Measurements from ENCODE around the gene PNPLA6.
A peak's percentile ranks its signal among the peaks of the same experiment; 100 is the strongest.

Gene PNPLA6

DNA sequence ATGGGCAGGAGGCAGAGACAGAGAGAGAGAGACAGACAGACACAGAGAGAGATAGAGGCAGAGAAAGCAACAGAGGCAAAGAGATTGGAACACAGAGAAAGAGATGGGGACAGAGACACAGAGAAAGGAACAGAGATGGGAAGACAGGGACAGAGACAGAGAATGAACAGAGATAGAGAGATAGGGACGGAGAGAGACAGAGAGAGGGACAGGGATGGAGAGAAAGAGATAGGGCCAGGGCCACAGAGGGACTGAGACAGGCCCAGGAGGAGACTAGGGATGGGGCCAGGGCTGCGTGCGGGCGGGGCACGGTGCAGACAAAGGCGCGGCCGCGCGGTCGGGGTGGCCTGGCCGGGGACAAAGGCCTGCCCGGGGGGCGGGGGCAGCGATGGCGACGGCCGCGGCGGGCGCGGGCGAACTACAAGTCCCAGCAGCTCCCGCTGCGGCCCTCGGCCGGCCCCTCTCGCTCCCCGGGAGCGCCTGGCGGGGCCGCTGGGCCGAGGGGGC lies 19.8 kb upstream of the PNPLA6 start, which contains the start of gene ZNF358:
ZNF358 (plus strand) TSS at position 459 of the 507 bp plus-strand sequence. CDS start 3,140 bp downstream, outside the sequence.
- DNase-seq (ENCODE audit: low spot score): peak; percentile 93

DNA sequence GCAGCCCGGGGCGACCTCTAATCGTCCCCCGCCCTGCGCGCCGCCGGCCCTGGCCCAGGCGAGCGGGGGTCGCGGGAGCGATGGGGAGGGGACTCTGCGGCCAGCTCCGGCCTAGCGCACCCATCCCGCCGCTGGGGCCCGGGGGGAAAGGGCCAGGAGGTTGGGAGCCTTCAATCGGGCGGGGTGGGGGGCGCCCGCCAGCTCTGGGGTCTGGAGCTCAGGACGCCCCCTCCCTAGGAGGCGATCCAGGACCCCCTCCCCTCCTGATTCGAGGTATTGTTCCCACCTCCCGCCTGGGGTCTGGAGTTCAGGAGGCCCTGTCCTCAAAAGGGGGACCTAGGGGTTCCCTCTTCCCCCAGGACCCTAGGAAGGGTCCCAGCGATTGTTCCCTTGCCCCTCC lies 19.2 kb upstream of the PNPLA6 start:
- DNase-seq (ENCODE audit: low spot score): no peak

DNA sequence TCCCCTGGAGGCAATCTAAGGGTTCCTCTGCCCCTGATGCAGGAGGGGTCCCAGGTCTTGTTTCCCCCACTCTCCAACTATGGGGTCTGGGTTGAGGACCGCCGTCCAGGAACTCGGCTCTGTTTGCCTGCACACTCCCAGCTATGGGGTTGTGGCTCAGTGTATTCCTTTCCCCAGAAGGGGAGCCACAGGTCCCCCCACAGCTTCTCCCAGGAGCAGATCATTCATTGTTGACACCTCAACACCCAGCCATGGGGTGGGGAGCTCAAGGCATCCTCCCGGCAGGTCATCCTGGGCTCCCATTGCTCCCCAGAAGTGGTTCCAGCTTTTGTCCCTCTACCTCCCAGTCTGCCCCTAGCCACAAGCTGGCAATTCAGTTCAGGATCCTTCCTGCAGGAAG lies 18.6 kb upstream of the PNPLA6 start:
- no peak for DNase-seq (ENCODE audit: low spot score)

DNA sequence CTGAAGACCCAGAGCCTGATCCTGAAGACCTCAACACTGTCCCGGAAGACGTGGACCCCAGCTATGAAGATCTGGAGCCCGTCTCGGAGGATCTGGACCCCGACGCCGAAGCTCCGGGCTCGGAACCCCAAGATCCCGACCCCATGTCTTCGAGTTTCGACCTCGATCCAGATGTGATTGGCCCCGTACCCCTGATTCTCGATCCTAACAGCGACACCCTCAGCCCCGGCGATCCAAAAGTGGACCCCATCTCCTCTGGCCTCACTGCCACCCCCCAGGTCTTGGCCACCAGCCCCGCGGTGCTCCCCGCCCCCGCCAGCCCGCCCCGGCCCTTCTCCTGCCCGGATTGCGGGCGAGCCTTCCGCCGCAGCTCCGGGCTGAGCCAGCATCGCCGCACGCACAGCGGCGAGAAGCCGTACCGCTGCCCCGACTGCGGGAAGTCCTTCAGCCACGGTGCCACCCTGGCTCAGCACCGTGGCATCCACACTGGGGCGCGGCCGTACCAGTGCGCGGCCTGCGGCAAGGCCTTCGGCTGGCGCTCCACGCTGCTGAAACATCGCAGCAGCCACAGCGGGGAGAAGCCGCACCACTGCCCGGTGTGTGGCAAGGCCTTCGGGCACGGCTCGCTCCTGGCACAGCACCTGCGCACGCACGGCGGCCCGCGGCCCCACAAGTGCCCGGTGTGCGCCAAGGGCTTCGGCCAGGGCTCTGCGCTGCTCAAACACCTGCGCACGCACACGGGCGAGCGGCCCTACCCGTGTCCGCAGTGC lies 16.0 kb upstream of the PNPLA6 start:
- no peak for DNase-seq (ENCODE audit: low spot score)

DNA sequence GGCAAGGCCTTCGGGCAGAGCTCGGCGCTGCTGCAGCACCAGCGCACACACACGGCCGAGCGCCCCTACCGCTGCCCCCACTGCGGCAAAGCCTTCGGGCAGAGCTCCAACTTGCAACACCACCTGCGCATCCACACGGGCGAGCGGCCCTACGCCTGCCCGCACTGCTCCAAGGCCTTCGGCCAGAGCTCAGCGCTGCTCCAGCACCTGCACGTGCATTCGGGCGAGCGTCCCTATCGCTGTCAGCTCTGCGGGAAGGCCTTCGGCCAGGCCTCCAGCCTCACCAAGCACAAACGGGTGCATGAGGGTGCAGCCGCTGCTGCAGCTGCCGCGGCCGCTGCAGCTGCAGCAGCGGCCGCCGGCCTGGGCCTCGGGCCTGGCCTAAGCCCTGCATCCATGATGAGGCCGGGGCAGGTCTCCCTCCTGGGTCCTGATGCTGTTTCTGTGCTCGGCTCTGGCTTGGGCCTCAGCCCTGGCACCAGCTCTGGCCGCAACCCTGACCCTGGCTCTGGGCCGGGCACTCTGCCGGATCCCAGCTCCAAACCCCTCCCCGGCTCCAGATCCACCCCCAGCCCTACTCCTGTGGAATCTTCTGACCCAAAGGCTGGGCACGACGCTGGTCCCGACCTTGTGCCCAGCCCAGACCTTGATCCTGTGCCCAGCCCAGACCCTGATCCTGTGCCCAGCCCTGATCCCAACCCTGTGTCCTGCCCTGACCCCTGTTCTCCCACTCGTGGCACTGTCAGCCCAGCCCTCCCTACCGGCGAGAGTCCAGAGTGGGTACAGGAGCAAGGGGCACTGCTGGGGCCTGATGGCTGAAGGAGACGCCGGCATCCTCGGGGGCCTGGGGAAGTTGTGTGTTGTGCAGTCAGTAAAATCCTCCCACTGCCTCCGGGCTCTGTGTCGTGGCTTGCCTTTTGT lies 15.1 kb upstream of the PNPLA6 start:
- no peak for DNase-seq (ENCODE audit: low spot score)

DNA sequence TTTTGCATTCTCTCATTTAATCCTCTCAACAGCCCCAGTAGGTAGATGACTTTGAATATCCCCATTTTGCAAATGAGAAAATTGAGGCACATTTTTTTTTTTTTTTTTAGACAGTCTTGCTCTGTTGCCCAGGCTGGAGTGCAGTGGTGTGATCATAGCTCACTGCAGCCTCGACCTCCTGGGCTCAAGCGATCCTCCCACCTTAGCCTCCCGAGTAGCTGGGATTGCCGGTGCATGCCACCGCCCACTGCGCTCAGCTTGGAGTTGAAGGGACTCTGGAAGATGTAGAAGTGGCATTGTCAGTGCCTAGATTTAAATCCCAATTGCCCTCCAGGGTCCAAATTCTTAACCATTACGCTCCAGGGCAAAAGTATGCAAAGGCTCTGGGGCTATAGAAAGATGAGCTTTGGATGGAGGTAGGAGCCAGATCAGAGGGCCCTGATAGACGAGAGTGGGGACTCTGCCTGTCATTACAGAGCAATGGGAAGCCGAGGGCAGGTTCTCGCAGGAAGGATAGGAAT lies 13.9 kb upstream of the PNPLA6 start:
- no peak for DNase-seq (ENCODE audit: low spot score)

DNA sequence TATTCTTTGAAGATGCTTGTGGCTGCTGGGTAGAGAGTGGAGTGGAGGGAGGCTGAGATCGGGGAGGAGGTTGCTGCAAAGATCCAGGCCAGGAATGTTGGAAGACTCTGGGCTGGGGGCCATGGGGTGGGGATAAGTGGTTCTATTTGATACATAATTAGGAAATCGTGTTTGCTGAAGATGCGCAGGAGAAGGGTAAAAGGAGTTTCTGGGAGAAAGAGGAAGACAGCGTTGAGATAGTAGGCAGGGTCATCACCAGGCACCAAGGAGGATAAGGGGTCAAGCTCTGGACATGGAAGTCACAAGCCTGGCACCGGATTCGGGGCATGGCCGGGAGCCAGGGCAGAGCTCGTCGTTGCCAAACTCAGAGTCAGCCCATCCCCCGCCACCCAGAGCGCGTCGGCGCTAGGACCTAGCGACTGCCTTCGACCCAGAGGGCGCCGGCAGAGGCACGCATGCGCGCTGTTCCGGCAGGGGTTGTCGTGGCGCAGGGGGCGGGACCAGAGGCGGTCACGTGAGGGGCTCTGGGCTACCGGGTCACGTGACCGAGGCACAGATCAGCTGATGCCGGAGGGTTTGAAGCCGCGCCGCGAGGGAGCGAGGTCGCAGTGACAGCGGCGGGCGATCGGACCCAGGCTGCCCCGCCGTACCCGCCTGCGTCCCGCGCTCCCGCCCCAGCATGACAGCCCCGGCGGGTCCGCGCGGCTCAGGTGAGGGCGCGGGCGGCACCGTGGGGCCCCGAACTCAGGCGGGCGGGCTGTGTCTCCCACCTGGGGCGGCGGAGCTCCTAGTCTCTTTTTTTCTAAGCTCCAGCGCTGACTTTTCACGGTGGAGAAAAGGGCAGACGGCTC lies 13.2 kb upstream of the PNPLA6 start, which contains the start of gene MCOLN1:
MCOLN1 (plus strand) TSS at position 553 of the 851 bp plus-strand sequence; CDS start at position 680, 127 bp downstream.
- DNase-seq (ENCODE audit: low spot score): peak; percentile 100

DNA sequence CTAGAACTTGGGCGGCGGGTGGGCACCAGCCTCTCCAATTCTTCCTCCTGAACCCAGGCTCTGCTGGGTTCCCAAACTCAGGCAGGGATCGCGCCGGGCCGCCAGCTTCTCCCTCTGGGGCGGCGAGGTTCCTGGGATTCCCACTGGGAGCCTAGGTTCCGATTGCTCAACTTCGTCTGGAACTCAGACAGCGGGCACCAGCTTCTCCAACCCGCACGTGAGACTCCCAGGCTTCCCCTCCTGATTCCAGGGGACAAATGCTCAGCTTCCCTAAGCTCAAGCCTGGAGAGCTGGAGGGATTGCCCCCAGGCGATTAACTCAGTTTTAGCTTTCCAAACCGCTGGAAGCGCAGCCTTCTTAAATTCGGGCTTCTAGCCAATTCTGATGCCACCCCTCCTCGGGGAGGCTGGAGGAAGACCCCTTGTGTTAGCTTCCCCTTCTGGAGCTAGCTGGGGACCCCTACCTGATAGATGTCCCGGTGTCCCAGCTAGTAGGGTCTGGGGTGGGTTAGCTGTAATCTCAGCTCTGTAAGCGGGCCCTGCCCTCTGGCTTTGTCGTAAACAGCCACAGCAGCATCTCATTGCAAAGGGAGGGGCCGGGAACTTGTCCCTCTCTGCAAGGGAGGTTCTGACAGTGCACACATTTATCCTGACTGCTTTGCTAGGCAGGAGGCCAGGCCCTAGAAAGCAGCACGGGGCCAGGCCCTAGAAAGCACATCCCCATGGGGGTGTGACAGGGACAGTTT lies 12.4 kb upstream of the PNPLA6 start:
- peak; percentile 48 for DNase-seq (ENCODE audit: low spot score)

DNA sequence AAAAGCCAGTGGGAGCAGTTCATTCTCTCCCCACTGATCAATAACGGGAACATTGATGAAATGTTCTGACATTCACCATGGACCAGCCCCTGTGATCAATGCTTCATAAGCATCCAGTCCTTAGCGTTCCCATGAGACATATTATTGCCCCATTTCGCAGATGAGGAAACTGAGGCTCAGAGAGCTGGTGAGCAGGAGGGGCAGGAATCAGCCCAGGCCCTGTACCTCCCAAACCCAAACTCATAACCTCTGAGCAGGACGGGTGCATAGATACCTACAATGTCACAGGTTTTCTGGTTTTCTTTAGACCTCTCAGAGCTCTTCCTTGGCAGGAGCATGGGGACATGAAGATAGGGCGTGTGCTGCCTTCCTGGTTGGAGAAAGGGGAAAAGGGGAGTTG lies 11.0 kb upstream of the PNPLA6 start:
- DNase-seq (ENCODE audit: low spot score): no peak

DNA sequence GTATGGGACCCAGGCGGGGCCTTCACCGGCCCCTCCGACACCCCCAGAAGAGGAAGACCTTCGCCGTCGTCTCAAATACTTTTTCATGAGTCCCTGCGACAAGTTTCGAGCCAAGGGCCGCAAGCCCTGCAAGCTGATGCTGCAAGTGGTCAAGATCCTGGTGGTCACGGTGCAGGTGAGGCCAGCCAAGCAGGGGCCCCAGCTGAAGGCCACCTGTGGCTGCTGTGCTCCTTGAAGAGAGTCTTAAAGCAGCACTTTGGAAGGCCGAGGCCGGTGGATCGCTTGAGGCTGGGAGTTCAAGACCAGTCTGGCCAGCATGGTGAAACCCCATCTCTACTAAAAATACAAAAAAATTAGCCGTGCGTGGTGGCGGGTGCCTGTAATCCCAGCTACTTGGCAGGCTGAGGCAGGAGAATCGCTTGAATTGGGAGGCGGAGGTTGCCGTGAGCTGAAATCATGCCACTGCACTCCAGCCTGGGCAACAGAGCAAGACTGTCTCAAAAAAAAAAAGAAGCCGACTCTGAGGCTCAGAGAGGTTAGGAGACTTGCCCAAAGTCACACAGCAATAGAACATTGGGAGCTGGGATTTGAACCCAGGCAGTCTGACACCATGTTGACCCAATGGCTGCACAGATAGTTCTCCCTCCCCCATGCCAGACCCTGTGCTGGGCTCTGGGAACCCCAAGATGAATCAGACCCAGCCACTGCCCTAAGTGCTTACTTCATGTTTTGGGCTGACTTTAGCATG lies 10.4 kb upstream of the PNPLA6 start:
- no peak for DNase-seq (ENCODE audit: low spot score)

DNA sequence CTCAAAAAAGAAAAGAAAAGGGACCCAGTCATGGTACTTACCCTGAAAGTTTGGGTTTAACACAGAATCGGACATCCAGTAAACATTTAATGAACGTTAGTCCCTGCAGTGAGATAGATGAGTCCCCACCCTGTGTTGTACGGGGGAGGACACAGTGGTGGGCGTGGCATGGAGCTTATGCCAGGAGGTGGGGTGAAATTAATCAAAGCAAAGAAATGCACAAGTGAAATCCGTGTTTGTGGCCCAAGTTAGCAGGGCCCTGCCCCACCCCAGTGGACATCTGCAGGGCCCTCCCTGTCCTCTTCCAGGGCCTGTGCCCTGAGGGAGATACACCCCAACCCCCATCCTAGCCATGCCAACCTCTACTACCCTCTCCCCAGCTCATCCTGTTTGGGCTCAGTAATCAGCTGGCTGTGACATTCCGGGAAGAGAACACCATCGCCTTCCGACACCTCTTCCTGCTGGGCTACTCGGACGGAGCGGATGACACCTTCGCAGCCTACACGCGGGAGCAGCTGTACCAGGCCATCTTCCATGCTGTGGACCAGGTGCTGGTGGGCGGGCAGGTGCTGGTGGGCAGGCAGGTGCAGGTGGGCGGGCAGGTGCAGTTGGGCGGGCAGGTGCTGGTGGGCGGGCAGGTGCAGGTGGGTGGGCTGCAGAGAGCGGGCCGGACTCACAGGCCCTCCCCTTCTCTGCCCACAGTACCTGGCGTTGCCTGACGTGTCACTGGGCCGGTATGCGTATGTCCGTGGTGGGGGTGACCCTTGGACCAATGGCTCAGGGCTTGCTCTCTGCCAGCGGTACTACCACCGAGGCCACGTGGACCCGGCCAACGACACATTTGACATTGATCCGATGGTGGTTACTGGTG lies 9.2 kb upstream of the PNPLA6 start:
- DNase-seq (ENCODE audit: low spot score): no peak

DNA sequence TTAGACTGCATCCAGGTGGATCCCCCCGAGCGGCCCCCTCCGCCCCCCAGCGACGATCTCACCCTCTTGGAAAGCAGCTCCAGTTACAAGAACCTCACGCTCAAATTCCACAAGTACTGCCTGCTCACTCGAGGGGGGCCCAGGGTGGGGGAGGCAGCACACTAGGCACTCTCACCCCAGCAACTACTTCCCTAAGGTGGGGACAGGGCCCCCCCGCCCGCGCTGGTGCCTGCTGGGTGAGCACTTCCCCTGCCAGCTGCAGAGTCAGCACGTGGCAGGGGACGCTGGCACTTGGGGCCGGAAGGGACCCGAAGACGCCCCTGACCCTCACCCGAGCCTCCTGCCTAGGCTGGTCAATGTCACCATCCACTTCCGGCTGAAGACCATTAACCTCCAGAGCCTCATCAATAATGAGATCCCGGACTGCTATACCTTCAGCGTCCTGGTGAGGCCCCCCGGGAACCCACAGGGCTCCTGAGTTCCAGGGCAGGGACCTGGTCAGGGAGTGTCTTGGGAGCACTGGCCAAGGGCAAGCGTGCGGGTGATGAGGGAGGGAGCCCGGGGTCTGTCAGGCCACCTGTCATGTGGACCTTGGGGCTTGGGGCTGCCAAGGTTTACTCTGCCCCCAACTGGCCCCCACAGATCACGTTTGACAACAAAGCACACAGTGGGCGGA lies 7.9 kb upstream of the PNPLA6 start:
- DNase-seq (ENCODE audit: low spot score): no peak

DNA sequence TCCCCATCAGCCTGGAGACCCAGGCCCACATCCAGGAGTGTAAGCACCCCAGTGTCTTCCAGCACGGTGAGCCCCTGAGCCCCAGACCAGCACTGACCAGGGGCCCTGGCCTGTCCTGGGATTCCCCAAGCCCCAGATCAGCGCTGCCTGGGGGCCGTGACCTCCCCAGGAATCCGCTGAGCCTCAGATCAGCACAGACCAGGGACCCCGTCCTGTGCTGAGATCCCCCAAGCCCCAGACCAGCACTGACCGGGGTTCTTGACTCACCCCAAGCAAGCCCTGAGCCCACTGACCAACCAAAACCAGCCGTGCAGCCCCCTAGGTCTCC lies 7.4 kb upstream of the PNPLA6 start:
- no peak for DNase-seq (ENCODE audit: low spot score)

DNA sequence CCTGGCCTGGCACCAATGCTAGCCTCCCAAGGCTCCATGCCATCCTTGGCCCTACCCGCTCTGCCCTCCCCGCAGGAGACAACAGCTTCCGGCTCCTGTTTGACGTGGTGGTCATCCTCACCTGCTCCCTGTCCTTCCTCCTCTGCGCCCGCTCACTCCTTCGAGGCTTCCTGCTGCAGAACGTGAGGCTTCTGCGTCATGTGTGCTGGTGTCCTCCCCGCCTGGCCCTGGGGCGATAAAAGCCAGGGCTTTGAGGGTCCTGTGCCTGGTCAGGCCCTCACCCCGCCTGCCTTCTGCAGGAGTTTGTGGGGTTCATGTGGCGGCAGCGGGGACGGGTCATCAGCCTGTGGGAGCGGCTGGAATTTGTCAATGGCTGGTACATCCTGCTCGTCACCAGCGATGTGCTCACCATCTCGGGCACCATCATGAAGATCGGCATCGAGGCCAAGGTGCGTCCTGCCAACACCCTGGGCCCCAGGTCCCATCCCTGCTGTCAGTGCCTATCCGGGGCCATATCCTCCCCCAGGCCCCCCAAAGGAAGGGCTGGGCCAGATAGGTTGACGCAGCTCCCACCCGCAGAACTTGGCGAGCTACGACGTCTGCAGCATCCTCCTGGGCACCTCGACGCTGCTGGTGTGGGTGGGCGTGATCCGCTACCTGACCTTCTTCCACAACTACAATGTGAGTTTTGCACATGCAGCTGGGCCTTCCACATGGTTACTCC lies 6.8 kb upstream of the PNPLA6 start:
- DNase-seq (ENCODE audit: low spot score): no peak

DNA sequence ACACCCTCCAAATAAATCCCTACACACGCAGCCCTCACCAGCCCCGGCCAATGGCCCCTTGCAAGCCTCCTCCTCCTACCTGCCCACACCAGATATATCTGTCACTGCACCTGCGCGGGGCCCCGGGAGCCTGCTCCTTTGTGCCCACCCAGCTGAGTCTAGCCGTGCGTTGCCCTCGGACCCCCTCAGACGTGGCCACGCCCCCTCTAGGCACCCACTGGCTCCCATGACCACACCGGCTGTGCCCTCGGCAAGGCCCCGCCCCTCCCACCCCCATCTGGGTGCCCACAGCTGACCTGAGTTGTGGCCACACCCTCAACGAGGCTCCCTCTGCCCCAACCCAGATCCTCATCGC lies 6.3 kb upstream of the PNPLA6 start:
- DNase-seq (ENCODE audit: low spot score): no peak

DNA sequence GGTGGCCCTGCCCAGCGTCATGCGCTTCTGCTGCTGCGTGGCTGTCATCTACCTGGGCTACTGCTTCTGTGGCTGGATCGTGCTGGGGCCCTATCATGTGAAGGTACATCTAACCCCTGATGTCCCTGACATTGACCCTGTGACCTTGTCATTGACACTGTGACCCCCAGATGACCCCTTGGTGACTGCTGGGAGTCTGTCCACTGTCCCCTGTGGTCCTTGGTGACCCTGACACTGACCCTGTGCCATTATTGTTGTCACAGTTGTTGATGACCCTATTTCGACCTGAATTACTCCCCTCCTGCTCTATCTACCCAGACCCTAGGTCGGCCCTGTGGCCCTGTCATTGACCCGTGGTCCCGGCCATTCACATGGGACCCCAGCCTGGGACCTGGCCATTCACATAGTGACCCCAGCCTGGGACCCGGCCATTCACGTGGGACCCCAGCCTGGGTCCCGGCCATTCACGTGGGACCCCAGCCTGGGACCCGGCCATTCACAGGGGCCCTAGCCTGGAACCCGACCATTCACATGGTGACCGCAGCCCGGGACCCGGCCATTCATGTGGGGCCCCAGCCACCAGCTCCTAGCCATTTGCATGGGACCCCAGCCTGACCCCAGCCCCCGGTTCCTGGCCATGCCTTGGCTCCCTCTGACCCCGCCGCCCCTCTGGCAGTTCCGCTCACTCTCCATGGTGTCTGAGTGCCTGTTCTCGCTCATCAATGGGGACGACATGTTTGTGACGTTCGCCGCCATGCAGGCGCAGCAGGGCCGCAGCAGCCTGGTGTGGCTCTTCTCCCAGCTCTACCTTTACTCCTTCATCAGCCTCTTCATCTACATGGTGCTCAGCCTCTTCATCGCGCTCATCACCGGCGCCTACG lies 5.7 kb upstream of the PNPLA6 start:
- no peak for DNase-seq (ENCODE audit: low spot score)

DNA sequence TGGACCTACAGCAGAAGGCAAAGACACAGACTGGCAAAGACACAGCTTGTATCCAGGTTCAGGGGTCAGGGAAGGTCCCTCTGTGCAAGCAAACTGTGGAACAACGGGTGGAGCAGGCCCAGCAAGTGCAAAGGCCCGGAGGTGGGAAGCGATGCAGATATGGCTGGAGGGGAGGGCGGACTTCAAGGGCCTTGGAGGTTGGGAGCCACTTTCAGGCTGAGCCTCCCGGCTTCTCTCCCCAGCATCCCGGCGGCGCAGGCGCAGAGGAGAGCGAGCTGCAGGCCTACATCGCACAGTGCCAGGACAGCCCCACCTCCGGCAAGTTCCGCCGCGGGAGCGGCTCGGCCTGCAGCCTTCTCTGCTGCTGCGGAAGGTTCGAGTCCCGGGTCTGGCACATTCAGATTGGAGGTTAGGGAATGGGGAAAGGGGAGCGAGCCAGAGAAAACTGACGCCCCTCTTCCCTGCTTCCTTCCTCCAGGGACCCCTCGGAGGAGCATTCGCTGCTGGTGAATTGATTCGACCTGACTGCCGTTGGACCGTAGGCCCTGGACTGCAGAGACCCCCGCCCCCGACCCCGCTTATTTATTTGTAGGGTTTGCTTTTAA lies 2.1 kb upstream of the PNPLA6 start:
- peak; percentile 64 for DNase-seq (ENCODE audit: low spot score)

Data from AG08395 (cell line).